B cell (primary cell): ENCODE measurements around the gene ZNF506. TPM values are rescaled to one million over a fixed set of nuclear protein-coding genes. Genes with fewer than 3 reads are reported as not detected.

Experiments
- ATAC-seq: fragments of 200-7000 bp; cut with Tn5 transposase; one replicate; pipeline ENCODE4 v1.10.0; 2021; ENCODE audit warnings: low read depth, mild to moderate bottlenecking, moderate number of reproducible peaks, moderate library complexity
- CTCF ChIA-PET: fragments of 350-600 bp; sonication (Branson Sonifier 250); formaldehyde crosslinking; loops from one replicate; lab custom pipeline; 2021; ENCODE audit warnings: antibody characterized with exemption, inconsistent platforms; lab: Charles Lee
- POLR2A ChIA-PET: fragments of 350-600 bp; sonication (Branson Sonifier 250); formaldehyde crosslinking; loops from one replicate; lab custom pipeline; 2021; ENCODE audit warnings: antibody characterized with exemption; lab: Charles Lee
- DNase-seq: peaks from one replicate; pipeline ENCODE4 v3.0.0; 2013
- H2AFZ ChIP-seq: 2 replicates; pipeline ENCODE4 v1.6.1; 2012; ENCODE audit warnings: mild to moderate bottlenecking, low read depth, low read length; ENCODE audit not compliant: insufficient read depth, poor library complexity, severe bottlenecking
- H3K27ac ChIP-seq, 2 donors: 1 replicate in 1 of 2; 2 replicates in 1 of 2; pipeline ENCODE4 v1.5.1; 2012 to 2013; ENCODE audit warnings: low read length in 2 of 2, mild to moderate bottlenecking in 2 of 2, moderate library complexity in 1 of 2
- H3K27me3 ChIP-seq, 4 experiments: fragments of 200-600 bp in 1 of 4; sonication (generic) in 1 of 4; replicated peaks in 1 of 4; 1 replicate in 2 of 4; 2 replicates in 2 of 4; pipeline versions ENCODE4 v1.6.1 to v1.7.0; 2013 to 2016; ENCODE audit warnings: low read length in 3 of 4, mild to moderate bottlenecking in 2 of 4, mixed read lengths in 1 of 4, moderate library complexity in 1 of 4; ENCODE audit not compliant: insufficient read depth in 4 of 4, control insufficient read depth in 3 of 4; ENCODE audit errors: control extremely low read depth in 1 of 4
- H3K36me3 ChIP-seq, 2 experiments: replicated peaks in 1 of 2; 1 replicate in 1 of 2; 2 replicates in 1 of 2; pipeline versions ENCODE4 v1.6.1 to v1.7.1; 2013; ENCODE audit warnings: low read length in 1 of 2; ENCODE audit not compliant: insufficient read depth in 2 of 2, control insufficient read depth in 1 of 2; ENCODE audit errors: control extremely low read depth in 1 of 2, extremely low read depth in 1 of 2
- H3K4me1 ChIP-seq, 2 donors: fragments of 200-600 bp in 1 of 2; sonication (generic) in 1 of 2; 1 replicate in 1 of 2; 2 replicates in 1 of 2; pipeline versions ENCODE4 v1.5.1 to v1.6.1; 2013 to 2017; ENCODE audit warnings: low read length in 2 of 2; ENCODE audit not compliant: control insufficient read depth in 2 of 2, insufficient read depth in 2 of 2
- H3K4me2 ChIP-seq: replicated peaks from 2 replicates; pipeline ENCODE3; 2012; ENCODE audit warnings: mild to moderate bottlenecking, low read depth, low read length; ENCODE audit not compliant: poor library complexity, severe bottlenecking
- H3K4me3 ChIP-seq, 5 experiments: fragments of 200-600 bp in 1 of 5; sonication (generic) in 1 of 5; 1 replicate in 3 of 5; 2 replicates in 2 of 5; pipeline versions ENCODE4 v1.5.1 to v1.7.0; 2011 to 2016; ENCODE audit warnings: low read length in 4 of 5, mild to moderate bottlenecking in 4 of 5, low read depth in 2 of 5, control low read depth in 1 of 5, moderate library complexity in 1 of 5; ENCODE audit not compliant: insufficient read depth in 1 of 5; ENCODE audit errors: control extremely low read depth in 1 of 5, extremely low read depth in 1 of 5
- H3K79me2 ChIP-seq: fragments of 200-600 bp; sonication (generic); one replicate; pipeline ENCODE4 v1.6.0; 2016; ENCODE audit warnings: low read length; ENCODE audit not compliant: control insufficient read depth, insufficient read depth
- H3K9ac ChIP-seq: fragments of 200-600 bp; sonication (generic); 2 replicates; pipeline ENCODE4 v1.6.1; 2017; ENCODE audit warnings: mild to moderate bottlenecking, low read length, moderate library complexity
- H3K9me3 ChIP-seq, 3 donors: one replicate each; pipeline versions ENCODE4 v1.6.1 to v1.7.1; 2013; ENCODE audit warnings: low read length in 2 of 3; ENCODE audit not compliant: control insufficient read depth in 2 of 3, insufficient read depth in 1 of 3; ENCODE audit errors: control extremely low read depth in 1 of 3
- H4K20me1 ChIP-seq: 2 replicates; pipeline ENCODE4 v1.6.0; 2012; ENCODE audit warnings: mild to moderate bottlenecking, low read length; ENCODE audit not compliant: insufficient read depth, control insufficient read depth, poor library complexity, severe bottlenecking
- H3K27ac Mint-ChIP-seq: one replicate; pipeline ENCODE4 v1.8.0; 2021; ENCODE audit warnings: mixed read lengths
- H3K27me3 Mint-ChIP-seq: one replicate; pipeline ENCODE4 v1.8.0; 2021; ENCODE audit warnings: mixed read lengths
- H3K4me1 Mint-ChIP-seq: one replicate; pipeline ENCODE4 v1.8.0; 2021; ENCODE audit warnings: mixed read lengths
- H3K4me3 Mint-ChIP-seq: one replicate; pipeline ENCODE4 v1.8.0; 2021; ENCODE audit warnings: mixed read lengths
- H3K9me3 Mint-ChIP-seq: one replicate; pipeline ENCODE4 v1.8.0; 2022; ENCODE audit warnings: mixed read lengths; ENCODE audit not compliant: insufficient read depth
- EZH2 ChIP-seq: IDR thresholded peaks from 2 replicates; pipeline ENCODE4 v1.6.1; 2012; ENCODE audit warnings: borderline replicate concordance, low read depth, mild to moderate bottlenecking, moderate library complexity, low read length; ENCODE audit not compliant: insufficient read depth, poor library complexity, severe bottlenecking
- WGBS: methylation state at CpG from one replicate; pipeline ENCODE4 v1.1.5; 2013; ENCODE audit warnings: missing lambda C conversion rate; ENCODE audit not compliant: insufficient coverage; 5-methylcytosine and 5-hydroxymethylcytosine counted together
- intact Hi-C: fragments of 100-400 bp; cut with micrococcal nuclease; formaldehyde crosslinking; loops from one replicate; pipeline ENCODE4 v1.10.0; 2022
- polyA plus RNA-seq: library from polyadenylated mRNA; depleted of rRNA; stranded (reverse); fragments of >200 nt; gene quantifications from 2 replicates; pipeline ENCODE4 v1.2.3, GENCODE V29; 2012
- total RNA-seq, 2 donors: library from RNA; stranded (reverse); fragments of 120-200 nt in 1 of 2; gene quantifications; 1 replicate in 1 of 2; 2 replicates in 1 of 2; pipeline versions ENCODE4 v1.2.3 to v1.2.4, GENCODE V29; 2013 to 2022
- TF ChIP-seq, protein P1 (sequence below): fragments of 200-600 bp; IDR thresholded peaks from one replicate; pipeline ENCODE4 v1.8.0; 2022; ENCODE audit warnings: antibody characterized with exemption, mild to moderate bottlenecking

ZNF506 gene
- total and polyA plus RNA-seq, 2 donors (not counting 1 experiment from before 2014, with no cell fraction given) = 25.6 to 67.6 TPM

DNA sequence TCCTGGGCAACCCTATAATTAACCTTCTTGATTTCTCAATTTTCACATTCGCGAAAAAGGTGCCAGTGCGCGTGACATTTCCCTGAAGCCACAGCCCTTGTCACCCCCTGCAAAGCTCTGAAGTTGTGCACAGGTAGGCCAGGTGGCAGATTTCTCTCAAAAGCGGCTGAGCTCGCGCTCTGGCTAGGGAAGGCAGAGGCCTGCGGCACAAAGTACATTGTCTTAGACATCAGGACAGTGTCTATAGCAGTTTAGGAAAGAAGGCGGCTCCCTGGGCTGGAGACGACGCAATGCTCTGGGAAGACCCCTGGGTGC, 45.7 kb downstream of the ZNF506 start:
- ATAC-seq (no peak), DNase-seq (no peak)
- peak overlapping the region; percentile 57 to 94 (median 90) for H3K4me3 ChIP-seq
- no peaks in the 10 kb centered on the region for H3K27me3 ChIP-seq
- no peaks in the 10 kb centered on the region for H3K36me3 ChIP-seq
- no peaks in the 10 kb centered on the region for H3K9me3 Mint-ChIP-seq
- ChIA-PET POLR2A (interaction anchor here (0.6 to 2.3 kb wide), 11 partner anchors 13 to 125 kb away, joined by 3 to 23 read pairs (median 7); partner anchors contain the start of genes ZNF101, ZNF14, ZNF253 and ZNF506), CTCF (interaction anchor here (0.5 to 2.0 kb wide), 9 partner anchors 44 to 244 kb away, joined by 3 to 8 read pairs (median 4); partner anchors contain the start of genes ZNF101 and ZNF506)
- peak overlapping the region; percentile 80 for H3K4me2 ChIP-seq
- TF ChIP-seq EZH2 = no peak
- TF ChIP-seq, protein P1, sequence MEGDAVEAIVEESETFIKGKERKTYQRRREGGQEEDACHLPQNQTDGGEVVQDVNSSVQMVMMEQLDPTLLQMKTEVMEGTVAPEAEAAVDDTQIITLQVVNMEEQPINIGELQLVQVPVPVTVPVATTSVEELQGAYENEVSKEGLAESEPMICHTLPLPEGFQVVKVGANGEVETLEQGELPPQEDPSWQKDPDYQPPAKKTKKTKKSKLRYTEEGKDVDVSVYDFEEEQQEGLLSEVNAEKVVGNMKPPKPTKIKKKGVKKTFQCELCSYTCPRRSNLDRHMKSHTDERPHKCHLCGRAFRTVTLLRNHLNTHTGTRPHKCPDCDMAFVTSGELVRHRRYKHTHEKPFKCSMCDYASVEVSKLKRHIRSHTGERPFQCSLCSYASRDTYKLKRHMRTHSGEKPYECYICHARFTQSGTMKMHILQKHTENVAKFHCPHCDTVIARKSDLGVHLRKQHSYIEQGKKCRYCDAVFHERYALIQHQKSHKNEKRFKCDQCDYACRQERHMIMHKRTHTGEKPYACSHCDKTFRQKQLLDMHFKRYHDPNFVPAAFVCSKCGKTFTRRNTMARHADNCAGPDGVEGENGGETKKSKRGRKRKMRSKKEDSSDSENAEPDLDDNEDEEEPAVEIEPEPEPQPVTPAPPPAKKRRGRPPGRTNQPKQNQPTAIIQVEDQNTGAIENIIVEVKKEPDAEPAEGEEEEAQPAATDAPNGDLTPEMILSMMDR = no peak
- peak overlapping the region; percentile 91 for H3K27ac Mint-ChIP-seq
- peak overlapping the region; percentile 8 to 77 for H3K27ac ChIP-seq
- peaks cover 59% of the 10 kb centered on the region for H3K79me2 ChIP-seq
- intact Hi-C loops = loop anchor here (1.0 to 10.0 kb wide), 8 partner anchors 43 to 260 kb away; partner anchors contain the start of genes ATP13A1, NDUFA13, ZNF101 and ZNF14
- H4K20me1 ChIP-seq = peaks cover 4% of the 10 kb centered on the region
- H3K4me1 ChIP-seq = peaks cover 17 to 24% of the 10 kb centered on the region in 2 donors
- H3K9ac ChIP-seq = peak overlapping the region; percentile 88
- H3K27me3 Mint-ChIP-seq = no peaks in the 10 kb centered on the region
- peak overlapping the region; percentile 97 for H3K4me3 Mint-ChIP-seq
- peak overlapping the region; percentile 94 for H2AFZ ChIP-seq
- WGBS = 6% methylated on average over 8 of the region's 11 CpGs
- peaks cover 36% of the 10 kb centered on the region for H3K4me1 Mint-ChIP-seq
- H3K9me3 ChIP-seq = no peaks in the 10 kb centered on the region

DNA sequence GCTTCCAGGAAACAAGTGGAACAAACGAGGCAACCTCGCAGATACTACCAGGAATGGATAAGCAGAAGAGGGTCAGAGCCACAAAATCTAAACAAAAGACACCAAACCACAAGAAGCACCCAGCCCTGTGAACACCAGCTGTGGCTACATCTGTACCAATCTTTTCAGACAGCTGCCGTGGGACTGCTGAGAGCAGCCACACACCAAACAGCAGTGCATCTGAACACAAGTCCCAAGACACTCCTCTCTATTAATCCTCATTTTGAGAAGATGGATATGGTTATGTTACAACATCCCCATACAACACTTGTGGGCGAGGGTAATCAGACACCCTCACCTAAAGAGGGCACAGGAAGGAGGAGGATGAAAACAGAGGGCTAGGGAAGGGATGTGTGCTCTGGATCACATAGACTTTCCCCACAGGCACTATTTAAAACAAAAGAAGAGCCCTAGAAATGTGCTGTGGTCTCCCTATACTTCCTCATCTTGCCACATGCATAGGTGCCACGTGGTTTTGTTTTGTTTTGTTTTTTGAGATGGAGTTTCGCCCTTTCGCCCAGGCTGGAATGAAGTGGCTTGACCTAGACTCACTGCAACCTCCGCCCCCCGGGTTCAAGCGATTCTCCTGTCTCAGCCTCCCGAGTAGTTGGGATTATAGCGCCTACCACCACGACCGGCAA, 47.1 kb downstream of the ZNF506 start:
- intact Hi-C loops = loop anchor here (10.0 kb wide), 1 partner anchor 260 kb away; the partner anchor contains the start of gene ZNF682
- no peak overlapping the region for H2AFZ ChIP-seq
- no peaks in the 10 kb centered on the region for H3K9me3 ChIP-seq
- no peaks in the 10 kb centered on the region for H3K9me3 Mint-ChIP-seq
- peaks cover 46% of the 10 kb centered on the region for H3K79me2 ChIP-seq
- DNase-seq (no peak), ATAC-seq (no peak)
- H3K27ac Mint-ChIP-seq = peak overlapping the region; percentile 37
- POLR2A ChIA-PET = no interaction called here
- H3K9ac ChIP-seq = no peak overlapping the region
- 84% methylated on average over 11 of the region's 14 CpGs for WGBS
- H3K4me3 Mint-ChIP-seq = peak overlapping the region; percentile 29
- CTCF ChIA-PET = interaction anchor here (1.3 kb wide), 1 partner anchor 47 kb away, joined by 3 read pairs; the partner anchor contains the start of gene ZNF506
- H3K4me2 ChIP-seq = no peak overlapping the region
- H3K4me3 ChIP-seq = no peak overlapping the region
- H3K4me1 Mint-ChIP-seq = peaks cover 36% of the 10 kb centered on the region
- H3K36me3 ChIP-seq = no peaks in the 10 kb centered on the region
- peaks cover 4% of the 10 kb centered on the region for H4K20me1 ChIP-seq
- TF ChIP-seq EZH2 = no peak
- TF ChIP-seq, protein P1 = no peak
- no peak overlapping the region for H3K27ac ChIP-seq
- peaks cover 17 to 24% of the 10 kb centered on the region in 2 donors for H3K4me1 ChIP-seq
- no peaks in the 10 kb centered on the region for H3K27me3 ChIP-seq
- no peaks in the 10 kb centered on the region for H3K27me3 Mint-ChIP-seq
